NCI-H748 treated with DMSO at 0.1 percent for 48 hours (cell line): ENCODE measurements around the gene SULT2A1.
"Not testable (repeated sequence)": the region's sequence is repeated elsewhere in the genome, so short reads cannot be mapped to it uniquely, and the experiment has no call there.

Experiments
- DNase-seq: peaks from one replicate; lab custom pipeline; 2025; lab: John Stamatoyannopoulos, UW

SULT2A1 gene, protein sequence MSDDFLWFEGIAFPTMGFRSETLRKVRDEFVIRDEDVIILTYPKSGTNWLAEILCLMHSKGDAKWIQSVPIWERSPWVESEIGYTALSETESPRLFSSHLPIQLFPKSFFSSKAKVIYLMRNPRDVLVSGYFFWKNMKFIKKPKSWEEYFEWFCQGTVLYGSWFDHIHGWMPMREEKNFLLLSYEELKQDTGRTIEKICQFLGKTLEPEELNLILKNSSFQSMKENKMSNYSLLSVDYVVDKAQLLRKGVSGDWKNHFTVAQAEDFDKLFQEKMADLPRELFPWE

DNA sequence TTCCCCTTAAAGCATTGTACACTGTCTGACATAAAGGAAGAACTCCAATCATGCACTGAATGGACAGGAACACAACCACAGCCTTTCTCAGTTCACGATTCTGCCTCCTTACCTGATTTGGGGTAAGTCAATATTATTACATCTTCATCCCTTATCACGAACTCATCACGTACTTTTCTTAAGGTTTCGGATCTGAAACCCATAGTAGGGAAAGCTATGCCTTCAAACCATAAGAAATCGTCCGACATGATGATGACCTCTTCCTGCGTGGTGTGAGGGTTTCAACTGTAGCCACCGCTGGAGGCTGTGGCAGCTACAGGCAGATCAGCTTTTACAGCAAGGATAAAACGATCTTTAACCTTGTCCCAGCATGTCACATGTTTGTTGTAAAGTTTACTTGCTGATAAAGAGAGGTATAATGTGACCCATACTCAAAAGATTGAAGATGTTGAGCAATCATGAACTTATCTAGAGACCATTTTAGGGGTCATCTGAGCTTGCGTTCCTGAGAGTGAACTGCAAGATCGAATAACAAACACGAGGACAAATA lies at the start of gene SULT2A1:
TSS of gene SULT2A1 (minus strand) at position 306 of the 550 bp plus-strand sequence. CDS start at position 248, 58 bp downstream.
- no peak for DNase-seq

DNA sequence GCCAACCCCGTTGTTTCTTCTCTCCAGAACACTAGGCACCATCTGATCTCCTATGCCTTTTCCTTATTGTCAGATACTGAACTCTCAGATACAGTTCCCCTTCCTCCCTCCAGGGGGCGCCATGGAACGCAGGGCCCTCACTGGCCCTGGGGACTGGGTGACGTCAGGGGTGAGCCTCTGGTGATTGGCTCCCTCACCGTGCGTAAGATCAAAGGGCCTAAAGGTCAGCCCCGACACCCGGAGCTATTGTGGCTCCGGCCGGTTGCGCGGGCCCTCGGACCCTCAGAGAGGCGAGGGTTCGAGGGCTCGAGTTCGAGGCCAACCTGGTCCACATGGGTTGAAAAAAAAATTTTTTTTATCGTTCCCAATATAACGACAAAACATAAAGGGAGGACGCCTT lies 42.5 kb upstream of the SULT2A1 start:
- DNase-seq, result not testable (repeated sequence)

DNA sequence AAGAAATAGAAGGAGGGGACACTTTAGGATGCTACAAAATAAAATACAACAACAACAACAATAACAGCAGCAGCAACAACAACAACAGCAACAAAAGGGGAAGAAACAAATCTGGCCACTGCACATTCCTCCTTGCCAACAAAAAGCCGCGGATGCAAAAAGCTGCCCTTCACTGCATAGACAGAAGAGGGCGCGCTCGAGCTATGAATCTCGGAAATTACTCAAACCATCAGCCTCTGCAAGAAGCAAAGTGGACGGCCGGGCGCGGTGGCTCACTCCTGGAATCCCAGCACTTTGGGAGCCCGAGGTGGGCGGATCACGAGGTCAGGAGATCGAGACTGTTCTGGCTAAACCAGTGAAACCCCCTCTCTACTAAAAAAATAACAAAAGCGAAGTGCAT lies 34.0 kb upstream of the SULT2A1 start:
- not testable (repeated sequence) for DNase-seq

DNA sequence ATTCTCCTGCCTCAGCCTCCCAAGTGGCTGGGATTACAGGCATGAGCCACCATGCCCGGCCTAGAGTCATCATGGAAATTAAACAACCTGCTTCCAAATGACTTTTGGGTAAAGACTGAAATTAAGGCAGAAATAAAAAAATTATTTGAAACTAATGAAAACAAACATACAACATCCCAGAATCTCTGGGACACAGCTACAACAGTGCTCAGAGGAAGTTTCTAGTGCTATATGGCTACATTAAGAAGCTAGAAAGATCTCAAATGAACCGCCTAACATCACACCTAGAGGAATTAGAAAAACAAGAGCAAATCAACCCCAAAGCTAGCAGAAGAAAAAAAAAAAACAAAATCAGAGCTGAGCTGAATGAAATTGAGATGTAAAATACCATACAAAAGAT lies 24.1 kb upstream of the SULT2A1 start:
- not testable (repeated sequence) for DNase-seq

DNA sequence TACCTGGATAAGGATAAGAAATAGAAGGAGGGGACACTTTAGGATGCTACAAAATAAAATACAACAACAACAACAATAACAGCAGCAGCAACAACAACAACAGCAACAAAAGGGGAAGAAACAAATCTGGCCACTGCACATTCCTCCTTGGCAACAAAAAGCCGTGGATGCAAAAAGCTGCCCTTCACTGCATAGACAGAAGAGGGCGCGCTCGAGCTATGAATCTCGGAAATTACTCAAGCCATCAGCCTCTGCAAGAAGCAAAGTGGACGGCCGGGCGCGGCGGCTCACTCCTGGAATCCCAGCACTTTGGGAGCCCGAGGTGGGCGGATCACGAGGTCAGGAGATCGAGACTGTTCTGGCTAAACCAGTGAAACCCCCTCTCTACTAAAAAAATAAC lies 23.2 kb upstream of the SULT2A1 start:
- not testable (repeated sequence) for DNase-seq

DNA sequence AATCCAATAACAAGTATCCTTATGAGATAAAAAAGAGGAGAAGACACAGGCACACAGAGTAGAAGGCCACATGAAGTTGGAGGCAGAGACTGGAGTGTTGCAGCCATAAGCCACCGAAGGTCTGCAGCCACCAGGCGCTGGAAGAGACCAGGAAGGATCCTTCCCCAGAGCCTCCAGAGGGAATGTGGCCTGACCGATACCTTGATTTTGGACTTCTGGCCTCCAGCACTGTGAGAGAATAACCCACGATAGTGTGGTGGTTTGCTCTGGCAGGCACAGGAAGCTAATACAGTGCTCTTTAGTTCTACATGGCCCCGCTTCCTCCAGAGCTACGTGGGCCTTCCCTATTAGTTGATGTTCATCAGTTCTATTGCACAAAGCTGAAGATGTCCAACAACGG lies 15.3 kb upstream of the SULT2A1 start:
- DNase-seq, result no peak

DNA sequence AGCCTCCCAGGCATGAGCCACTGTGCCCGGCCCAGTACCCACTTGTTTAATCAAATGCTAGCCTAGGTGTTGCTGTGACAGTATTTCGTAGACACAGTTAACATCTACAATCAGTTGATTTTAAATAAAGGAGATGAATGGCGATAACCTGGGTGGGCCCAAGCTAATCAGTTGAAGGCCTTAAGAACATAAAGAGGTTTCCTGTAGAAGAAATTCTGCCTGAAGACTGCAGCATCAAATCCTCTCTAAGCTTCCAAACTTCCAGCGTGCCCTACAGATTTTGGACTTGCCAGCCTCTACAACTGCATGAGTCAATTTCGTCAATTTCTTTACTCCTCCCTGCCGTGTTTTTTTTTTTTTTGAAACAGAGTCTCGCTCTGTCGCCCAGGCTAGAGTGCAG lies 13.2 kb upstream of the SULT2A1 start:
- DNase-seq, result no peak

DNA sequence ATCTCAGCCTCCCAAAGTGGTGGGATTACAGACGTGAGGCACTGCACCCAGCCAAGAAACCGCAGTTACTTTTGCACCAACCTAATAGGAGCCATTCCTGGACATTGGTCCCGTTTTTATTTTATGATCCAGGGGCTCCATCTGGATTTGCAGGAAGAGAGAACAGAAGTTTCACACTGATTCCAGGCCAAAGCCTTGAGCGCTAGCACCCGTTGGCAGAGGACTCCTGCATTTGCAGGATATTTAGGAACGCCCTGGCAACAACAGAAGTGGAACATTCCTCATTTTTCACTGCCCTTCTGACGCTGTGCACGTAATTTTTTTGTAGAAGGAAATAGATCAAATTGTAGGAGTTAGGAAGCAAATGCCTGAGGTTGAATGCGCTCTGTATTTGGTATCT lies 11.7 kb upstream of the SULT2A1 start:
- DNase-seq, result no peak

DNA sequence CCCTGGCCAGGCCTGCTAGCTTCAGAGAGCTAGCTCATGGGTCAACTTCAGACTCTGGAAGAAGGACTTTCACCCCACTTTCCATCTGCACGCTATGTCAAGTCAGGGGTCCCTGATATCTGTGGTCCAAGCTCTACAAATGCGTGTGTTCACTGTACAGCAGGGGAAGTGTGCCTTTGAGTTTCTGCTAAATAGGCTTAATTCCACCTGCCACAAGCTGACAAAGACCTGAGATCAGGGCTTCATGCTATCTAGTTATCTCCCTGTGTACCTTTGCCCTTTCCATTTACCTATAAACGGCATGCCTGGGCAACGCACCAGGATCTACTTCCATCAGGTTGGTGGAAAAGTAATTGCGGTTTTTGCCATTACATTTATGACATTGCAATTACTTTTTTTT lies 10.7 kb upstream of the SULT2A1 start:
- no peak for DNase-seq

DNA sequence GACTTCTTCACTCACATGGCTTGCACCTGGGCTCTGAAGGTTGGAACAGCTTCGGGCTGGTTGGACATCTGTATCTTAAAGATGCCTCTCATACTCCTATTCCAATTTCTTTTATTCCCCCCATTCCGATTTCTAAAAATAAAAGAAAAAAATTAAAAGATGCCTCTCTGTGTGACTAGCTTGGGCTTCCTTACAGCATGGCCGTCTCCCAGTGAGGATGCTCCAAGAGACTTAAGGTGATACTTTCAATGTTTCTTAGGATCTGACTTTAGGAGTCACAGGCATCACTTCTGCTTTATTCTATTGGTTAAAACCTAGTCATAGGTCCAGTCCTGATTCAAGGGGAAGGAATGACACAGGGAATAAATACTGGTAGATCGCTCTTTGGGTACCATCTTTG lies 9.9 kb upstream of the SULT2A1 start:
- DNase-seq, result no peak

DNA sequence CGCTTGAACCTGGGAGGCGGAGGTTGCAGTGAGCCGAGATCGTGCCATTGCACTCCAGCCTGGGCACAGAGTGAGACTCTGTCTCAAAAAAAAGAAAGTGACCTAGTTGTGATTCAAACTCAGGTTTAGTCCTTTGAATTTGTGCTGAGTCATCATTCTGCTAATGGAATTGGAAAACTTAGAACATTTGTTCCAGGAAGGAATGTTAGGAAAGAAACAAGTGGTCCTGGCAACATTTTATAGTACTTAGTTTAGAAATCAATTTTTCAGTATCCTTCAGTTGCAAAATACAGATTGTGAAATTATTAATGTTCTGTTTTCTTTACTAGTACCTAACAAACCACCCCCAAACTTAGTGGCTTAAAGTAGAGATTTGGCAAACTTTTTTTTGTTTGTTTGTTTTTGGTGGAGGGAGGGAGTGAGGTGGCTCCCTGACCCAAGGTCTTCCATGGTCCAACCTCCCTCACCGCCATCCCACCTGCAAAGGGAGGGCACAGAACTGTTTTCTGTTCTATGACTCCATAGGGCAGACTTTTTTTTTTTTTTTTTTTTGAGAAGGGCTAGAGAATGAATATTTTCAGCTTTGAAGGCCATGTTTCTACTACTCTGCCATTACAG lies 9.2 kb upstream of the SULT2A1 start:
- DNase-seq, result no peak

DNA sequence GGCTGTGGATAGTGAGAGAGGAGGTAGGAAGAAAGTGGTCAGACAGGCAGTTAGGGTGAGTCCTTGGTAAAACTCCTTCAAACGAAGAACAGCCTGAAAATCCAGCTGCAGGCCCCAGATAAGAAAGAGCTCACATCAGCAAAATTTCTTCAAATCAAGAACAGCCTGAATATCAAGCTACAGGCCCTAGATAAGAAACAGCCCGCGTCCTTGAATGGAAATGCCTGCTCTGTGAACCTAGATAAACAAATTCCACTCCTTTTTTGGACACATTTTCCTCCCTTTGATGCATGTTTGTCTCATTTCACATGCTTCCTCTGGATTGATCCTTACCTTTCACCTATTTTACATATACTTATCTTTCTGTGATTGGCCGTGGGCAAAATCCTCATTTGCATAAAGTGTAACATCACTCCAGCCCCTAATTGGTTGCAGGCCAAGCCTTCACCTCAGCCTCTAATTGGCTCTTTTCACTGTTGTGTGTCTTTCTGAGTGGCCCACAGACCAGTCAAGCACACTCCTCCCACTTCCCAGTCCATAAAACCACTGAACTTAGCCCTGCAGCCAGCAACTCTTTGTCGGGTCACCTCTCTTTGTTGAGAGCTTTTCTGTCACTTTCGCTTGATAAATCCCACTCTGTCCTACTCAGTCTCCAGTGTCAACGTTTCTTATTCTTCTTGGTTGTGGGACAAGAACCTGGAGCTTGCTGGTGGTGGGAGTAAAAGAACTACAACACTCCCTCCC lies 6.0 kb upstream of the SULT2A1 start:
- no peak for DNase-seq

DNA sequence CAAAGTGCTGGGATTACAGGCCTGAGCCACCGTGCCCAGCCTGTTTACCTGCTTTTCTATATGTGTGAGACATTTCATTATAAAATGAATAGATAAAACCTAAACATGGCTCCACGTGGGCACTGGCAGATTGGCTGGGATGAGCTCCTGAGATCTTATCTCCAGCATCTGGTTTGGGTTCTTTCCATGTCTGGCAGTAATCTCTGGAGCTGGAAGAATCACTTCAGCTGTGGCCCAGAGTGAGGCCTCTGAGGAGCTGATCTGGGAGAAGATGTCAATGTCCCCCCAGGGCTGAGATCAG lies 5.5 kb upstream of the SULT2A1 start:
- no peak for DNase-seq

DNA sequence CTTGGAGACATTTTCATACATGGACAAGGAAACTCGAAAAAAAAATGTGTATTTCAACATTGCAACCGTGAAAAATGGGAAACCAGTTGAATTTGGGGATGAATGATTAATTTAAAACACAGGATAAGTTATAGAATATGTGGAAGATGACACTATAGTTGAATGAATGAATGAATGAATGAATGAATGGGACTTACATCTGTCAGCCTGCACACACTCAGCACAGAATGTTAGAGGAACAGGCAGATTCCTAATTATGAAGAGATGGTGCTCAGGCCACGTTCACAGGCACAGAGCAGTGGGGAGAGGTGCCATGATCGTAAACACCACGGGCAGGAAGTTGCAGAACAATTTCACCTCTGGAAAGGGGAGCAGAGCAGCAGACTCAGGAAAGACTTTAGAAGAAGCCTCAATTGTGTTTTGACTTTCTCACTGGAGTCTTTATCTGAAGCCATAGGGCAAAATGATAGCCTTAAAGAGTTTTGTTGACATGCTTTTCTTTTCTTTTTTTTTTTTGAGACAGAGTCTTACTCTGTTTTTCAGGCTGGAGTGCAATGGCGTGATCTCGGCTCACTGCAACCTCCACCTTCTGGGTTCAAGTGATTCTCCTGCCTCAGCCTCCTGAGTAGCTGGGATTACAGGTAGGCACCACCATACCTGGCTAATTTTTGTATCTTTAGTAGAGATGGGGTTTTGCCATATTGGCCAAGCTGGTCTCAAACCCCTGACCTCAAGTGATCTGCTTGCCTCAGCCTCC lies 4.9 kb upstream of the SULT2A1 start:
- DNase-seq, result no peak

DNA sequence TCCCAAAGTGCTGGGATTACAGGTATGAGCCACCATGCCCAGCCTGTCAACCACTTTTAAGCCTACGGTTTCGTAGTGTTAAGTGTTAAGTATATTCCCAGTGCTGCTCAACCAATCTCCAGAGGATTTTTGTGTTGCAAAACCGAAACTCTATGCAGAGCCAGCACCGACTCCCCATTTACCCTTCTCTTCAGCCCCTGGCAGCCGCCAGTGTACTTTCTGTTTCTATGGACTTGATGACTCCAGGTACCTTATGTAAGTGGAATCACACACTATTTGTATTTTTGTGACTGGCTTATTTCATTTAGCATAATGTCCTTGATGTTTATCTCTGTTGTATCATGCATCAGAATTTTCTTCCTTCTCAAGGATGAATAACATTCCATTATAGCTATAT lies 1.1 kb downstream of the SULT2A1 start:
- DNase-seq, result no peak

DNA sequence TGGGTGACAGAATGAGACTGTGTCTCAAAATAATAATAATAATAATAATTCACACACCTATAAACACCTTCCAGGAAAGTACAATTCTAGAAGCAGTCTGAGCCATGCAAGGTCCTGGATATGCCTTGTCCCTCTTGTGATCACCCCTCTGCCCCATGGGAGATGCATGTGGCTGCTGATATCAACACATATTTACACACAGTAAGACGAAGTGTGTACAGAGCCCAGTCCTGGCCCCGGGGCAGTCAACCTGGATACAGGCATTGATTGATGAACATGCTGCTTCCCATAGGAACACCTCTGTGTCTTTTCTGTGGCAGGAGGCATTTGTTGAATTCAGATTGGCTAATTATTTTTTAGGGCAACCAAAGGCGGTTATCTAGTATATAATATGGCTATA lies 3.2 kb downstream of the SULT2A1 start:
- DNase-seq, result no peak

DNA sequence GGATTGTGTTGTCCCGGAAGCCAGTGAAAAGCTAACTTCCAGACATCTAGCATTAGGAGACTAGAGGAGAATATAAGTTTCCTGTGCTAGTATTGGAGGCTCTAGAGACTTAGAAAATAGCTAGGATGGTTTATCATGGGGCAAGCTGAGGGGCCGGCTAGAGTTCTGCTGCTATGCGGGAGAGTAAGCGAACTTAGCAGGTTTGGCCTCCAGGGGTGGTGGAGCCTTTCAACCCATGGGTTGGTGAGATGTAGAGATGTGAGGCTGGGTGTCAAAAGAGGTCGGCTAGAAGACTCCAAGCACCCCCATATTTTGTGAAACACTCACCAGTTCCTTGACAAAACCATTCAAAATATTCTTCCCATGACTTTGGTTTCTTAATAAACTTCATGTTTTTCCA lies 4.4 kb downstream of the SULT2A1 start:
- no peak for DNase-seq

DNA sequence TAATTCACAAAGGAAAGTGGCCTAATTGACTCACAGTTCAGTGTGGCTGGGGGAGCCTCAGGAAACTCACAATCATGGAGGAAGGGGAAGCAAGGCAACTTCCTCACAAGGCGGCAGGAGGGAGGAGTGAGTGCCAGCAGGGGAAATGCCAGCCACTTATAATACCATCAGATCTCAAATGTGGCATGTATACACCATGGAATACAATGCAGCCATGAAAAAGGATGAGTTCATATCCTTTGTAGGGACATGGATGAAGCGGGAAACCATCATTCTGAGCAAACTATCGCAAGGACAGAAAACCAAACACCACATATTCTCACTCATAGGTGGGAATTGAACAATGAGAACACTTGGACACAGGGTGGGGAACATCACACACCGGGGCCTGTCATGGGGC lies 6.7 kb downstream of the SULT2A1 start:
- not testable (repeated sequence) for DNase-seq

DNA sequence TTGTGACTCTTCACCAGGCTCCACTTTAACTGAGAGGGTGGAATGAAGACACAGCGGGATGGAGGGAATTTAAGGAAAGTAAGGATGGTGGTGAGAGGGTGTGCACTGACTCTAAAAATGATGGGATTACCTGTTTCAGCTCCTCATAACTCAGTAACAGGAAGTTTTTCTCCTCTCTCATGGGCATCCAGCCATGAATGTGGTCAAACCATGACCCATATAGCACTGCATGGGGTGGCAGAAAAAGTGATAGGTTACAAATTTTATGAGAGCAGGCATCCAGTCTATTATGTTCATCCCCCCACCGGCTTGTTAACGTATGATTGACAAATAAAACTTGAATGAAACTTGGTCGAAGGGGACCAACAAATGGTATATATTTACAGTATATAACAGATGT lies 7.2 kb downstream of the SULT2A1 start:
- DNase-seq, result no peak

DNA sequence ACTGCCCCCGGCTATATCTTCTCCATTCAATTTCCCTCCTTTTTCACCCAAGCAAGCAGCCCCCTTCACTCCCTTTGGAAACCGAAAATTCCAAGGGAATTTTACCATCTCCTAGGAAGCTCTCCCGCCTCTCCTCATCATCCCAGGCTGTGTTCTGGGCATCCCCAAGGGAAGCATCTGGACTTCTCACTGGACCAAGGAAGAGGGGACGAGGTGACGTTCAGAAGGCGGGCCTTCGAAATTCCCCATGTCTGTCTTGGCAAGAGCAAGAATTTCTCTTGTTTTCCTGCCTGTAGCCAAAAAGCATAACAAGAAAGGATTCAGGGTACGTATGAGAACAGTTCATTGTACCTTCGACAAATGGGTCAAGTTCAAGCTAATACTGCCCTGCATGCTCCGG lies 20.9 kb downstream of the SULT2A1 start:
- DNase-seq, result no peak

DNA sequence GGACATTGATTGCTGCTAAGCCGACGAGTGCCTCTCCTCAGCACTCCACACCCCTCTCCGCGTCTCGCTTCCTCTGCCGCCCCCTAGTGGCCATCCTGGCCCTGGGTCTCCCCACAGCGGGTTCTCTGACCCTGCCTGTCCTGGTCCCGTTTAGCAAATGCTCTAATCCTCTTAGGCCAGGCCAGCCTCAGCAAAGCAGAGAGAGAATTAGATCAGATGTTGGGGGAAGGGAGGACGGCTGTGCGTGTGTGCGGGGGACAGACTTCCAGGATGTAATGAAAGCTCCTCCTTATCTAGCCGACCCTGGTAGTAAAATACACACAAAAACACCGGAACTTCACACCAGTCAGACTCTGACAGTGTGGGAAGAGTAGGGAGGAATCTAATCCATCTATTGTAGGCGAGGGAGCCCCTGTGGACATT lies 22.6 kb downstream of the SULT2A1 start:
- peak; percentile 35 for DNase-seq

DNA sequence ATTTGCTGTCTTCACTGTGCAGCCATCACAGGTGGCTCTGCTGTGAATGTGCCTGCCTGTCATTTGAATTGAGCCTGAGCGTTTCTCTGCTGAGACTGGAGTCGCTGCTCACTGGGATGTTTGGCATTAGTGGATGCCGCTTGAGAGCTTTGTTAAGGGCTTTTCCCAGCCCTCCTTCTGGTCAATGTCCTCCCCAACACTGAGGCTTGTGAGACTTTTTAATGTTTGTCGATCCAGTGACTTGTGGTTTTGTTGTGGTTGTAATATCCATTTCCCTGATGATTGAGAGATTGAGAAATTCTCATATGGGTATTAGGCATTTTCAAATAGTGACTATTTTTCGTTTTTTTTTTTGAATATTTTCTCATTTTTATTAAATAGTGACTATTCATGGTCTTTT lies 24.5 kb downstream of the SULT2A1 start:
- no peak for DNase-seq
